GM13976 (cell line): ENCODE measurements around the gene L3MBTL3.

Source experiments
- DNase-seq: peaks from one replicate; pipeline ENCODE4 v3.0.0; 2012; ENCODE audit warnings: low spot score
- CTCF ChIP-seq: IDR thresholded peaks from 2 replicates; pipeline ENCODE4 v1.5.1; 2012; ENCODE audit warnings: borderline replicate concordance, mild to moderate bottlenecking; ENCODE audit not compliant: insufficient read depth; ENCODE audit errors: extremely low read depth, missing control alignments, control extremely low read depth
- in situ Hi-C: fragments of 300-500 bp; cut with MboI; formaldehyde crosslinking; loops from one replicate; pipeline ENCODE4 v1.12.0; 2022; ENCODE audit warnings: low sequenced_read_pairs, mixed read lengths, inconsistent platforms; ENCODE audit not compliant: unreplicated experiment

The L3MBTL3 gene

GRCh38 chr6:130188207-130188899 lies 170.0 kb downstream of the L3MBTL3 start:
- TF ChIP-seq CTCF: no peak
- in situ Hi-C loops: no loop called here
- no peak for DNase-seq

- in situ Hi-C loops: no loop called here
- no peak for DNase-seq
- TF ChIP-seq CTCF: no peak
These were observed 171.4 kb downstream of the L3MBTL3 start for GRCh38 chr6:130189531-130190397.
